Stimulated activated CD8-positive, alpha-beta memory T cell treated with anti-CD3 and anti-CD28 coated beads, Interleukin-7, amount 100 ng/mL, for 24 hours (primary cell): ENCODE data around the gene ACSM5.
"Not testable (repeated sequence)": the region's sequence is repeated elsewhere in the genome, so short reads cannot be mapped to it uniquely, and the experiment has no call there.

ENCODE experiments used
- DNase-seq: peaks from one replicate; pipeline ENCODE4 v3.0.0-alpha.2; 2020; ENCODE audit warnings: low read depth

The ACSM5 gene

GRCh38 chr16:20453633-20454032 lies 44.3 kb downstream of the ACSM5 start:
- not testable (repeated sequence) for DNase-seq

- DNase-seq: not testable (repeated sequence)
Observed at GRCh38 chr16:20459227-20459626, 49.9 kb downstream of the ACSM5 start.

GRCh38 chr16:20460313-20460712 lies 51.0 kb downstream of the ACSM5 start:
- not testable (repeated sequence) for DNase-seq

DNA sequence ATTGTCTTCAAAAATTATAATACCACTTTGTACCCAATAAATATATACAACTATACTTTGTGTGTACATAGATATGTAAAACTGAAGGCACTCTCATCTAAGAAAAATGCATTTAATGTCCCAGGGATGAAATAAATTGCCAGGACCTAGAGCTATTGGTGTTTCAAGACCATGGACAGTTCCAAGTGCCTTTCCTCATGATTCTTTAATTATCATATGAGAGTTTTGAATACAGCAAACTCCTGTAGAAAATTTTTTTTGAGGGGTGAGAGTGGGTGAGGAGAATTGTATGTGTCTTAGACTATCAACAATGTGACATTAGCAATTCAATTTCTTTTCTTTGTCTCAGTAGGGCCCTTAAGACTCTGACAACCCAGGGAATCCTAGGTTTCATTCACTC lies 59.6 kb downstream of the ACSM5 start:
- not testable (repeated sequence) for DNase-seq

DNA sequence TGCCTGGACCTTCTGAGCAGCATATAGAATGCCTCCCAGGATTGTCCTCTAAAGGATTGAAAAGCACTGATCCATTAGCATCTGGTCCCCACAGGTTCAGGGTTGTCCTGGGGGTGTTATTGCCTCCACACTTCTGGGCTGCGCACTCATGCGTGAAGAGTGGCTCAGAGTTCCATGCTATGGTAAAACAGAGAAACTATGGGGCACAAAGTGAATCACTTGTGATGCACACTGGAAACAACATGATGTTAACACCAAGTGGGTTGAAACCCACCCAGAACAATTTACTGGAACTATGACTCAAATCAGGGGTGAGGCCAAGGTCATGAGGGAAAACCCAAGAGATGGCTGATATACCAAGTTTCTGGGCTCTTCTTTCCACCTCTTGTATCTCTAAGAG lies 60.6 kb downstream of the ACSM5 start:
- not testable (repeated sequence) for DNase-seq

DNA sequence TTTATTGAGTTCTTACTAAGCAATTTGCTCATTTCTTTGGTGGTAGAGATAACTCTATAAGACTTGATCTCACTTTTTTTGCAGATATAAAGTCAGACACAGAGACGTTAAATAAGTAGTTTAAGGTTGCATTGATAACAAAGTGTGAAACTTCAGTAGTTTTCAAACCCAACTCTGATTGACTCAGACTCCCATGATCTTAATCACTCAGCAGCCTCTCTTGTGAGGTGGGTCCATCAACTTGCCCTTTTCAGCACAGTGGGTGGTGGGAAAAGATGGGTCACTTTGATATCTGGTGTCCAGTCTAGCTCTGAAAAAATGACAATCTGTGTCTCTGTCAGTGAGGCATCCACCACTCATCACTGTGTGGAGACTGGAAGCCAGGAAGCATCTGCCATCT lies 61.4 kb downstream of the ACSM5 start:
- not testable (repeated sequence) for DNase-seq

DNA sequence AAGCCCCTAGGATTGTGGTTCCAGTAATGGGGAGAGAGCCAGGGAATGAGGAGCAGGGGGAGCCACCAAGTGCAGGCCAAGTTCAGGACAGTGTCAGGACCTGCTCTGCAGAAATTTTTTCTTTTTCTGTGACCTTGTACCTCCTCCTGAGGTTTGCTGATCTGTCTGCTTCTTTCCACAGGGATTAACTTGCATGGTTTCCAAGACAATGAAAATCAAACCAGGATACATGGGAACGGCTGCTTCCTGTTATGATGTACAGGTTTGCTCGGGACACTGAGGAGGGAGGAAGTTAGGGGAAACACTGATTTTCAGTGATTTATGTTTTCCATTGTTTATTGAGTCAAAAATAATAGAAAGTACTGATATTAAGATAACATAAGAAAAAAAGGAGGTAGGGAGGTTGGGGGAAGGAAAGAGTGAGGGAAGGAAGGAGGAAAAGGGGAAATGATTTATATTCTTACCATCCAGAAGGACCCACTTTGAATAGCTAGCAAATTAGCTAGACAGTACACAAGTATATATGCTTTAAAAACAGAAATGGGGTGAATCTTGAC lies 67.9 kb downstream of the ACSM5 start:
- not testable (repeated sequence) for DNase-seq

DNA sequence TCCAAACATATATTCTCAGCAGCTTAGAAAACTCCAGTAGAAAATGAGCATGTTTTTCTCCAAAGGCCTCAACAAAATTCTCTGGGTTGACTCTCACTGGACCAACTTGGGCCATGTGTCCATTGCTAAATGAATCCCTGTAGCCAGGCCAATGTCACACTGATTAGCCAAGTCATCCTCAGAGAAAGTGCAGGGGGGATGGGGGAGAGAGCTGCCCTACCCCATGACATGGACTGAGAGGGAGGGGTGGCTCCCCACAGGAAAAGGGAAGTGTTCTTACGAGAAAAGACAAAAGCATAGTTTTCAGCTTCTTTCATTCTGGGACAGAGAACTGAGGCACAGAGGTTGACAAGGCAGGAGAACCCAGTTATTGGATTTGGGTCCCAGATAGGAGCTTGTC lies 74.7 kb downstream of the ACSM5 start:
- not testable (repeated sequence) for DNase-seq

- DNase-seq: no peak
Observed at GRCh38 chr16:20484726-20485125, 75.4 kb downstream of the ACSM5 start.

DNA sequence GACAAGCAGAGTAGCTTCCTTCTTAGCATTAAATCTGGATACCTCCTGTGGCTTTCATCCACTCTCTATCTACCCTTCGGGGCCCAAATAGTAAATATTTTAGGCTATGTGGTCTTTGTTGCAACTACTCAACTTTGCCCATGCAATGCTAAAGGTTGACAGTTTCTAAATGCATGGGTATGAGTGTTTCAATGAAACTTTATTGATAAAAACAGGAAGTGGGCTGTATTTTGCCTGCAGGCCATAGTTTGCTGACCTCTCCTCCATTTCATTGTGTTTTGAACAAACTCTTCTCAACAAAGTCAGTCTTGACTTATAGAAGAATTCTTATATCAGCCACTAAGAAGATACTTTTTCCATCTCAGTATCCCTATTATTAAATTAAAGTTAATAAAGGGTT lies 76.1 kb downstream of the ACSM5 start:
- no peak for DNase-seq
